Stomach (tissue), 4 donors: ENCODE data around the gene MEX3B.

Source experiments
- CTCF ChIP-seq, 7 experiments: fragments of 450-650 bp in 4 of 7; fragments of 200-600 bp in 3 of 7; sonication (generic) in 3 of 7; IDR thresholded peaks; one replicate each; pipeline ENCODE4 v1.5.1; 2016 to 2019; ENCODE audit warnings: antibody characterized with exemption in 7 of 7, control low read depth in 2 of 7, mild to moderate bottlenecking in 1 of 7
- POLR2A ChIP-seq, 4 donors: fragments of 450-650 bp; IDR thresholded peaks; one replicate each; pipeline ENCODE4 v1.6.1; 2016; ENCODE audit warnings: antibody characterized with exemption in 4 of 4, control low read depth in 2 of 4, mild to moderate bottlenecking in 1 of 4, moderate library complexity in 1 of 4
- POLR2AphosphoS5 ChIP-seq, 3 donors: sonication (generic); formaldehyde crosslinking; IDR thresholded peaks; one replicate each; pipeline ENCODE4 v1.6.1; 2016; ENCODE audit warnings: antibody characterized with exemption in 3 of 3

GRCh38 chr15:82018201-82018600, 27.6 kb downstream of the MEX3B start:
- TF ChIP-seq CTCF (IDR thresholded peaks at IDR 0.05), result no peak
- TF ChIP-seq POLR2AphosphoS5 (IDR thresholded peaks at IDR 0.05), result no peak
- TF ChIP-seq POLR2A (IDR thresholded peaks at IDR 0.05), result no peak
